ENCODE measurements around the gene RTN3.

Gene RTN3

GRCh38 chr11:63687845-63688244 is 6.5 kb downstream of the RTN3 start:
- Histone ChIP-seq H3K9ac (ENCODE audit: low read length) (no peak overlapping the region), H3K4me1 (ENCODE audit: control insufficient read depth, insufficient read depth, low read length) (peaks cover 6% of the 10 kb centered on the region), H3K4me3 (ENCODE audit: low read length) (no peak overlapping the region), H3K36me3 (ENCODE audit: control insufficient read depth, insufficient read depth, low read length) (no peaks in the 10 kb centered on the region), H3K27me3 (ENCODE audit: control insufficient read depth, insufficient read depth, low read length) (no peaks in the 10 kb centered on the region), H3K27ac (ENCODE audit: low read depth, low read length) (no peak overlapping the region)

GRCh38 chr11:63694596-63694995 is 13.3 kb downstream of the RTN3 start:
- Histone ChIP-seq H3K4me1 (ENCODE audit: control insufficient read depth, insufficient read depth, low read length) (peaks cover 4% of the 10 kb centered on the region), H3K27ac (ENCODE audit: low read depth, low read length) (no peak overlapping the region), H3K27me3 (ENCODE audit: control insufficient read depth, insufficient read depth, low read length) (no peaks in the 10 kb centered on the region), H3K9ac (ENCODE audit: low read length) (no peak overlapping the region), H3K36me3 (ENCODE audit: control insufficient read depth, insufficient read depth, low read length) (no peaks in the 10 kb centered on the region), H3K4me3 (ENCODE audit: low read length) (no peak overlapping the region)

DNA sequence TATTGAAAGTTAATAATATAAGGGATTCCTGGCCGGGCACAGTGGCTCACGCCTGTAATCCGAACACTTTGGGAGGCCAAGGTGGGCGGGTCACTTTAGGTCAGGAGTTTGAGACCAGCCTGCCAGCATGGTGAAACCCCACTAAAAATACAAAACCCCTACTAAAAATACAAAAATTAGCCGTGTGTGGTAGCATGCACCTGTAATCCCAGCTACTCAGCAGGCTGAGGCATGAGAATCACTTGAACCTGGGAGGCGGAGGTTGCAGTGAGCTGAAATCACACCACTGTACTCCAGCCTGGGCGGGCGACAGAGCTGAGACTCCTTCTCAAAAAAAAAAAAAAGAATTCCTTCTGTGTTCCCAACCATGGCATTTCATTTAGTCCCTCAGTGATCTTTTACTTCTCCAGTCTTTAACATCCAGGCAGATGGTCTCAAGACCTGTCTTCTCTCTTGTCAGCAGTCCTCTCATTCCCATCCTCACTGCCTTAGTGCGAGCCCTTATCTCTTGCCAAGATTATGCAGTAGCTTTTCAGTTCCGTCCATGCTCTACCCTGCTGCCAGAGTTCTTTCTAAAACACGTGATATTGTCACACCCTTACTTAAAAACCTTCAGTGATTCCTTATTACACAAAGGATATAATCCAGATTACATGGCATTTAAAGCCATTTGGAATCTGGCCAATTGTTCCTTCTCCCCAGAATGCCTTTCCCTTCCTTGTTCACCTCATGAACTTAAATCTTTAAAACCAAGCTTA is 17.9 kb downstream of the RTN3 start:
- no peaks in the 10 kb centered on the region for H3K27me3 ChIP-seq (ENCODE audit: control insufficient read depth, insufficient read depth, low read length)
- no peak overlapping the region for H3K4me3 ChIP-seq (ENCODE audit: low read length)
- no peak overlapping the region for H3K27ac ChIP-seq (ENCODE audit: low read depth, low read length)
- H3K36me3 ChIP-seq (ENCODE audit: control insufficient read depth, insufficient read depth, low read length): no peaks in the 10 kb centered on the region
- H3K9ac ChIP-seq (ENCODE audit: low read length): no peak overlapping the region
- peaks cover 6% of the 10 kb centered on the region for H3K4me1 ChIP-seq (ENCODE audit: control insufficient read depth, insufficient read depth, low read length)

DNA sequence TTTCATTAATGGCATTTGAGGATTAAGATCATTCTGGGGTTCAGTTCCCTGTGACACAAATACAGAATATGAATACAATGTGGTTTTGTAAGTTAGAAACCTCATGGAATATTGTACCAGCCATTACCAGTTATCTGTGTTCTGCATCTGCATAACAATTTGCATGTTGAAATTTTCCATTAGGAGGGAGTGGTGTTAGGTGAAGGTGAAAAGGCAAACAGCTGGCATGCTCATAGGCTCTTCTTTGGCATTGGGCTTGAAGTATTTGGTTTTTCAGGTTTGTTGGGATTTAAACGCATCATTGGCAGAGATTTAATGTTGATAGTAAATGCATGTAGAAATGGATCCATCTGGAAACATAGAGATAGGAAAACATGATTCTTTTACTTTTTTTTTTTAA is 18.6 kb downstream of the RTN3 start:
- Histone ChIP-seq H3K27me3 (ENCODE audit: control insufficient read depth, insufficient read depth, low read length) (no peaks in the 10 kb centered on the region), H3K9ac (ENCODE audit: low read length) (no peak overlapping the region), H3K36me3 (ENCODE audit: control insufficient read depth, insufficient read depth, low read length) (no peaks in the 10 kb centered on the region), H3K27ac (ENCODE audit: low read depth, low read length) (no peak overlapping the region), H3K4me1 (ENCODE audit: control insufficient read depth, insufficient read depth, low read length) (peaks cover 6% of the 10 kb centered on the region), H3K4me3 (ENCODE audit: low read length) (no peak overlapping the region)

GRCh38 chr11:63705526-63705925 is 24.2 kb downstream of the RTN3 start:
- H3K4me1 ChIP-seq (ENCODE audit: control insufficient read depth, insufficient read depth, low read length): no peaks in the 10 kb centered on the region
- no peaks in the 10 kb centered on the region for H3K36me3 ChIP-seq (ENCODE audit: control insufficient read depth, insufficient read depth, low read length)
- H3K27ac ChIP-seq (ENCODE audit: low read depth, low read length): no peak overlapping the region
- H3K27me3 ChIP-seq (ENCODE audit: control insufficient read depth, insufficient read depth, low read length): no peaks in the 10 kb centered on the region
- H3K4me3 ChIP-seq (ENCODE audit: low read length): no peak overlapping the region
- H3K9ac ChIP-seq (ENCODE audit: low read length): no peak overlapping the region

DNA sequence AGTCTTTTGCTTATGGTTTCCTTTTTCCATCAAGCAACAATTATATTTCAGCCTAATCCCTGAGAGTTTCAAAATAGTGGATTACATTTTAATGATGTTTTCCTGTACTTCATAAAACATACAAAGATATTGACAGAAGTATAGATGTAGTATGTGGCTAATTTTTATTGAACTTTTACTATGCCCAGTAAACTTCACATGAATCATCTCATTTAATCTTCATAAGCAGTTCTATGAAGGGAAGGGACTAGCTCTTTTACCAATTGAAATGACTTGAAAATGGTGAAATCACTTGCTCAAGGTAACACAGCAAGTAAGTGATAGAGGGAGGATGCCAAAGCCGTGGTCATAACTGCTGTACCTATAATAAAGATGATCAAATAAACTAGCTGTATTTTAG is 27.5 kb downstream of the RTN3 start:
- H3K27ac ChIP-seq (ENCODE audit: low read depth, low read length): no peak overlapping the region
- H3K9ac ChIP-seq (ENCODE audit: low read length): no peak overlapping the region
- H3K4me3 ChIP-seq (ENCODE audit: low read length): no peak overlapping the region
- H3K36me3 ChIP-seq (ENCODE audit: control insufficient read depth, insufficient read depth, low read length): no peaks in the 10 kb centered on the region
- H3K4me1 ChIP-seq (ENCODE audit: control insufficient read depth, insufficient read depth, low read length): no peaks in the 10 kb centered on the region
- H3K27me3 ChIP-seq (ENCODE audit: control insufficient read depth, insufficient read depth, low read length): no peaks in the 10 kb centered on the region

DNA sequence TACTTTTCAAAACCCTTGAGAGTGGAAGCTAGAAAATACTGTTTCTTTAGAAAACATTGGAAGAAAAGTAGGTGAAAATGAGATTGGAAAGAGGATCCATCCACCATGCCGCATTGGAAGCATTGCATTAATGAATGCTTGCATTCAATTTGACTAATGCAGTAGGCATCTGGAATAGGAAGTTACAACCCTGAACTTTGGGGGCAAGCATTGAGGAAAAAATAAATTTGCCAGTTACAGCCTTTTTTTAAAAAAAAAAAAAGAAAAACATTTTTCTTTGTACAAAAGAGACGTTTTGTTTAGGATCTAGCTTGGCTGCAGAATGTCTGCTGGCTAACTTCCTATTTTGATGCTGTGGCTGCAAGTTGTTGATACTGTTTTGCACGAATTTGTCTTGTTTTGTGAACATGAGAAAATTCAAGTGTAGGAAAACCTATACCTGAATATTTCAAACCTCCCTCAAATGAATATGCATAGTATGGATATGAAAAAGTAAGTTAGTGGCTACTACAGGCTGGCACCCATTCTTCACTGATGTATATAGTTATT is 28.1 kb downstream of the RTN3 start:
- Histone ChIP-seq H3K9ac (ENCODE audit: low read length) (no peak overlapping the region), H3K4me1 (ENCODE audit: control insufficient read depth, insufficient read depth, low read length) (no peaks in the 10 kb centered on the region), H3K36me3 (ENCODE audit: control insufficient read depth, insufficient read depth, low read length) (no peaks in the 10 kb centered on the region), H3K4me3 (ENCODE audit: low read length) (no peak overlapping the region), H3K27me3 (ENCODE audit: control insufficient read depth, insufficient read depth, low read length) (no peaks in the 10 kb centered on the region), H3K27ac (ENCODE audit: low read depth, low read length) (no peak overlapping the region)

GRCh38 chr11:63710476-63711217 is 29.3 kb downstream of the RTN3 start:
- Histone ChIP-seq H3K27me3 (ENCODE audit: control insufficient read depth, insufficient read depth, low read length) (no peaks in the 10 kb centered on the region), H3K9ac (ENCODE audit: low read length) (no peak overlapping the region)

GRCh38 chr11:63711838-63712237 is 30.5 kb downstream of the RTN3 start:
- no peak overlapping the region for H3K9ac ChIP-seq (ENCODE audit: low read length)
- no peaks in the 10 kb centered on the region for H3K27me3 ChIP-seq (ENCODE audit: control insufficient read depth, insufficient read depth, low read length)
- no peaks in the 10 kb centered on the region for H3K36me3 ChIP-seq (ENCODE audit: control insufficient read depth, insufficient read depth, low read length)
- no peak overlapping the region for H3K27ac ChIP-seq (ENCODE audit: low read depth, low read length)
- no peaks in the 10 kb centered on the region for H3K4me1 ChIP-seq (ENCODE audit: control insufficient read depth, insufficient read depth, low read length)
- H3K4me3 ChIP-seq (ENCODE audit: low read length): no peak overlapping the region

More at GRCh38 chr11:63710476-63711217, 29.3 kb downstream of the RTN3 start:
- Histone ChIP-seq H3K4me1 (ENCODE audit: control insufficient read depth, insufficient read depth, low read length) (no peaks in the 10 kb centered on the region), H3K4me3 (ENCODE audit: low read length) (no peak overlapping the region), H3K36me3 (ENCODE audit: control insufficient read depth, insufficient read depth, low read length) (no peaks in the 10 kb centered on the region), H3K27ac (ENCODE audit: low read depth, low read length) (no peak overlapping the region)

DNA sequence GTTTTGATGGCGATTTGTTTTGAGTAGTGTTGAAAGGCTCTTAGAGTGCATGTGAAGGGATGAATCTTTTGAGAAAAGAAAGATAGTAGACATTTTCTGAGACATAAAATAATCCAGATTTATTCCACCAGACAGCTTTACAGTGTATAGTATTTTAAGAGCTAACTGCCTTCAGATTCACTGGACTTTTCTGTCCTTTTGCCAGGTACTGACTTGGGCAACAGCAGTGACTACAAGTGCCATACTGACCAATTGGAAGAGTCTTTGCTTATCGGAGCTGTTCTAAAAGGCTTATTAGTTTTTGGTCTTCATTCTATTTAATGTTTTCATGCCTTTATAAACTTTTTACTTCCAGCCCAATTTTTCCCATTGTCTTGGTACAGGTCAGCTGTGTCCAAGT is 32.5 kb downstream of the RTN3 start:
- H3K9ac ChIP-seq (ENCODE audit: low read length): no peak overlapping the region
- no peaks in the 10 kb centered on the region for H3K36me3 ChIP-seq (ENCODE audit: control insufficient read depth, insufficient read depth, low read length)
- no peak overlapping the region for H3K27ac ChIP-seq (ENCODE audit: low read depth, low read length)
- H3K4me3 ChIP-seq (ENCODE audit: low read length): no peak overlapping the region
- H3K27me3 ChIP-seq (ENCODE audit: control insufficient read depth, insufficient read depth, low read length): no peaks in the 10 kb centered on the region
- no peaks in the 10 kb centered on the region for H3K4me1 ChIP-seq (ENCODE audit: control insufficient read depth, insufficient read depth, low read length)

- Histone ChIP-seq H3K27me3 (ENCODE audit: control insufficient read depth, insufficient read depth, low read length) (no peaks in the 10 kb centered on the region), H3K4me1 (ENCODE audit: control insufficient read depth, insufficient read depth, low read length) (no peaks in the 10 kb centered on the region), H3K4me3 (ENCODE audit: low read length) (no peak overlapping the region), H3K9ac (ENCODE audit: low read length) (no peak overlapping the region), H3K36me3 (ENCODE audit: control insufficient read depth, insufficient read depth, low read length) (no peaks in the 10 kb centered on the region), H3K27ac (ENCODE audit: low read depth, low read length) (no peak overlapping the region)
Measured at GRCh38 chr11:63716046-63716445, 34.7 kb downstream of the RTN3 start.

DNA sequence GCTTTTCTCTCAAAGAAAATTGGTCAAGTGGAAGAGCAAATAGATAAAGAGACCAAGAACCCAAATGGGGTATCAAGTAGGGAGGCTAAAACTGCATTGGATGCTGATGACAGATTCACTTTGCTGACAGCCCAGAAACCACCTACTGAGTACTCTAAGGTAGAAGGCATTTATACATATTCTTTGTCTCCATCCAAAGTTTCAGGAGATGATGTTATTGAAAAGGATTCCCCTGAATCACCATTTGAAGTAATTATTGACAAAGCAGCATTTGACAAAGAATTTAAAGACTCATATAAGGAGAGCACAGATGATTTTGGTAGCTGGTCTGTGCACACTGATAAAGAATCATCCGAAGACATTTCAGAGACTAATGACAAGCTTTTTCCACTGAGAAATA is 37.7 kb downstream of the RTN3 start:
- no peaks in the 10 kb centered on the region for H3K4me1 ChIP-seq (ENCODE audit: control insufficient read depth, insufficient read depth, low read length)
- H3K36me3 ChIP-seq (ENCODE audit: control insufficient read depth, insufficient read depth, low read length): no peaks in the 10 kb centered on the region
- H3K4me3 ChIP-seq (ENCODE audit: low read length): no peak overlapping the region

More for the DNA sequence above, 37.7 kb downstream of the RTN3 start:
- Histone ChIP-seq H3K27me3 (ENCODE audit: control insufficient read depth, insufficient read depth, low read length) (no peaks in the 10 kb centered on the region), H3K27ac (ENCODE audit: low read depth, low read length) (no peak overlapping the region), H3K9ac (ENCODE audit: low read length) (no peak overlapping the region)

All from rectal smooth muscle tissue (tissue), 1 donor.